Tongue (tissue), 2 donors: ENCODE results near the gene R3HDM1. TPM values are rescaled to one million over a fixed set of nuclear protein-coding genes. Genes with fewer than 3 reads are reported as not detected.
A peak's percentile ranks its signal among the peaks of the same experiment; 100 is the strongest.

Experiments
- small RNA-seq: library from RNA; depleted of rRNA; stranded (forward); fragments of <200 nt; gene quantifications from one replicate; pipeline ENCODE3, GENCODE V24; 2014; ENCODE audit warnings: low replicate concordance
- total RNA-seq: library from RNA; depleted of rRNA; stranded (reverse); fragments of >200 nt; gene quantifications from one replicate; pipeline ENCODE4 v1.2.3, GENCODE V29; 2014

R3HDM1 gene
- total RNA-seq, 1 donor from 2014 or later, result 17.6 TPM

Small RNA genes lying within 50 kb of the gene (small RNA-seq; reads per million reads assigned to genes)
- 487 reads per million, percentile 98 among the genes with 10 or more reads in this experiment for gene MIR128-1
- not detected for gene RNU6-512P

Other genes starting within 250 kb of the R3HDM1 start
- 15.9 TPM for gene ZRANB3, start 266 bp upstream of the R3HDM1 start, total RNA-seq
- 89.9 TPM for gene UBXN4, start 210.4 kb downstream of the R3HDM1 start, total RNA-seq